HuH-7.5 (cell line): ENCODE results near the gene AKIP1.

ENCODE experiments used
- DNase-seq: peaks from one replicate; pipeline ENCODE4 v3.0.0; 2011; ENCODE audit warnings: low spot score

The AKIP1 gene

GRCh38 chr11:8961401-8961800 lies 50.4 kb downstream of the AKIP1 start:
- DNase-seq: no peak

DNA sequence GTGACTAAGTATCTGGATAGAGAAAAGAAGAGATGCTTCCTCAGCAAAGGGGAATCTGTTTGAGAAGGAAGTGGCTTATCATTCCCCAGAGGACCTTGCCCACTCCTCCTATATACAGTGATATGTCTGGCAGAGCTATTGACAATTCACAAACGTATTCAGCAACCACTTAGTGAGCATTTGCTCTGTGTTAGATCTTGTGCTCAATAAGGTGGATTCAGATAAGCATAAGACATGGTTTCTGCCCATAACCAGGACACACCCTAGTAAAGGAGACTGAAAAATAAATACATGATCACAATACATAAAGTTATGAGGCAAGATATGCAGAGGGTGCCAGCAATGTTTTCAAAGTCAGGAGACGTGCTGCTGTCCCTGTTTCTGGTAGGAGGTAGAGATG lies 51.9 kb downstream of the AKIP1 start:
- DNase-seq: no peak

GRCh38 chr11:8963569-8964323 lies 52.8 kb downstream of the AKIP1 start:
- DNase-seq: peak; percentile 48

- peak; percentile 75 for DNase-seq
Observed at GRCh38 chr11:8964324-8965320, 53.6 kb downstream of the AKIP1 start, which contains the start of gene TMEM9B. TSS of gene TMEM9B (minus strand) at chr11:8964442. CDS start at chr11:8964313, 129 bp downstream.

DNA sequence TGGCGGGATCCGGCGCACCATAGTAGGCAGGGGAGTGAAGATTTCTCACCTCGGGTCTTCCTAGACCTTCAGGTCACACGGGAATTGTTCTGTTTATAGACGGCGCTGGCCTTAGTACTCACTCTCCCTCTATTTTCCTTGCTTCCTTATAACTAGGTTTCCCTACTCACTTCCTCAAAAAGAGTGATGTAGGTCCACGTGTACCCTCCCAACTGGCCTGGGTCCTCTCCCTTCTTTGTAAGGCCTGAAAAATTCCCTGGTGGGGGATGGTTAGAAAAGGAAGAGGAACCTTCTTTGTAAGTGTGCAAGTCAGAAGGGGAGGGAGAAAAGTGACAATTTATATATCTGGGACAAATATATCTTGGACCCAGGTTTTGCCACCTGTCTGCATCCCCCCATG lies 56.2 kb downstream of the AKIP1 start:
- no peak for DNase-seq
